HG02588 (cell line): ENCODE results near the gene RUNDC3A.

Source experiments
- ATAC-seq: cut with Tn5 transposase; IDR thresholded peaks from one replicate; pipeline ENCODE4 v1.9.1; 2021; ENCODE audit warnings: mild to moderate bottlenecking, moderate library complexity; ENCODE audit not compliant: unreplicated experiment

The RUNDC3A gene

GRCh38 chr17:44308320-44308818 is at the start of gene RUNDC3A:
Gene RUNDC3A (plus strand): TSS chr17:44308601. CDS start chr17:44308833, 232 bp downstream.
- ATAC-seq: no peak

- ATAC-seq: no peak
Observed at GRCh38 chr17:44258811-44259351, 49.5 kb upstream of the RUNDC3A start.

- no peak for ATAC-seq
Observed at GRCh38 chr17:44260296-44260695, 48.1 kb upstream of the RUNDC3A start.

- no peak for ATAC-seq
Observed at GRCh38 chr17:44262654-44263225, 45.7 kb upstream of the RUNDC3A start.

- no peak for ATAC-seq
Observed at GRCh38 chr17:44263345-44263902, 45.0 kb upstream of the RUNDC3A start.

GRCh38 chr17:44266402-44267164 is 41.8 kb upstream of the RUNDC3A start:
- ATAC-seq: no peak

GRCh38 chr17:44267165-44267455 is 41.3 kb upstream of the RUNDC3A start:
- ATAC-seq: no peak

- no peak for ATAC-seq
Observed at GRCh38 chr17:44267818-44268490, 40.4 kb upstream of the RUNDC3A start, which contains the start of gene SLC4A1. Gene SLC4A1 (minus strand): TSS chr17:44268135. CDS start chr17:44262866, 5,269 bp downstream.

GRCh38 chr17:44268709-44269534 is 39.5 kb upstream of the RUNDC3A start:
- ATAC-seq: no peak

- no peak for ATAC-seq
Observed at GRCh38 chr17:44269535-44270240, 38.7 kb upstream of the RUNDC3A start.

GRCh38 chr17:44272321-44272951 is 36.0 kb upstream of the RUNDC3A start:
- no peak for ATAC-seq

- ATAC-seq: no peak
Observed at GRCh38 chr17:44272954-44273353, 35.4 kb upstream of the RUNDC3A start.

- ATAC-seq: no peak
Observed at GRCh38 chr17:44273607-44274006, 34.8 kb upstream of the RUNDC3A start.

- no peak for ATAC-seq
Observed at GRCh38 chr17:44277976-44278375, 30.4 kb upstream of the RUNDC3A start.

- ATAC-seq: no peak
Observed at GRCh38 chr17:44279346-44279665, 29.1 kb upstream of the RUNDC3A start.

- ATAC-seq: peak; percentile 87
Observed at GRCh38 chr17:44279666-44280391, 28.6 kb upstream of the RUNDC3A start.

GRCh38 chr17:44280392-44280937 is 27.9 kb upstream of the RUNDC3A start:
- no peak for ATAC-seq

- no peak for ATAC-seq
Observed at GRCh38 chr17:44281570-44281969, 26.8 kb upstream of the RUNDC3A start.

GRCh38 chr17:44282264-44282663 is 26.1 kb upstream of the RUNDC3A start:
- ATAC-seq: no peak
